Psoas muscle (tissue), 8 donors: Measurements from ENCODE around the gene TEKT2. TPM values are rescaled to one million over a fixed set of nuclear protein-coding genes. Genes with fewer than 3 reads are reported as not detected.
A peak's percentile ranks its signal among the peaks of the same experiment; 100 is the strongest.

Experiments used
- ATAC-seq, 4 donors: fragments of 200-7000 bp; cut with Tn5 transposase; one replicate each; pipeline ENCODE4 v1.9.1; 2020; ENCODE audit warnings: moderate library complexity in 3 of 4, mild to moderate bottlenecking in 2 of 4
- DNase-seq, 2 donors: peaks; one replicate each; pipeline ENCODE4 v3.0.0-alpha.2; 2020
- H3K27ac ChIP-seq: fragments of 200-600 bp; one replicate; pipeline ENCODE4 v1.8.0; 2022
- H3K27me3 ChIP-seq, 3 donors: fragments of 200-600 bp in 1 of 3; one replicate each; pipeline versions ENCODE4 v1.6.1 to v1.8.0; 2013 to 2022; ENCODE audit warnings: low read length in 2 of 3, mild to moderate bottlenecking in 2 of 3, moderate library complexity in 1 of 3; ENCODE audit not compliant: insufficient read depth in 3 of 3
- H3K36me3 ChIP-seq, 2 donors: fragments of 200-600 bp in 1 of 2; one replicate each; pipeline versions ENCODE4 v1.6.1 to v1.8.0; 2013 to 2022; ENCODE audit warnings: low read depth in 1 of 2, mild to moderate bottlenecking in 1 of 2, moderate library complexity in 1 of 2; ENCODE audit not compliant: insufficient read depth in 1 of 2
- H3K4me1 ChIP-seq: fragments of 200-600 bp; one replicate; pipeline ENCODE4 v1.8.0; 2022
- H3K4me3 ChIP-seq: fragments of 200-600 bp; one replicate; pipeline ENCODE4 v1.8.0; 2022; ENCODE audit warnings: mild to moderate bottlenecking
- H3K9me3 ChIP-seq: fragments of 200-600 bp; one replicate; pipeline ENCODE4 v1.8.0; 2022
- CTCF ChIP-seq: fragments of 200-600 bp; IDR thresholded peaks from one replicate; pipeline ENCODE4 v1.8.0; 2022; ENCODE audit warnings: antibody characterized with exemption
- WGBS, 3 donors: extraction: QIAGEN DNeasy Blood & Tissue Kit; methylation state at CpG; one replicate each; pipeline versions ENCODE4 v1.1.6 to v1.1.7; 2013; 5-methylcytosine and 5-hydroxymethylcytosine counted together
- intact Hi-C, 2 donors: fragments of 100-400 bp; cut with DNase I; formaldehyde crosslinking; loops; one replicate each; pipeline versions ENCODE4 v1.11.0 to v1.14.2; 2022
- polyA plus RNA-seq, 3 donors: library from polyadenylated mRNA; stranded (reverse); fragments of 200-250 nt; gene quantifications; one replicate each; pipeline ENCODE4 v1.2.3, GENCODE V29; 2013
- total RNA-seq, 4 donors: library from RNA; stranded (reverse); fragmentation: NEBNext Ultra II Directional in 2 of 4; extraction: Animal tissue kit (Norgen Biotek cat#: 25700) in 2 of 4; gene quantifications; one replicate each; pipeline versions ENCODE4 v1.2.1 to v1.2.4, GENCODE V29; 2021 to 2023
- donor health status: healthy with polysubstance abuse.
- donor health status: DM: no; HTN: no; CAD: no; lungs with moderate emphysema.
- donor health status: Bipolar disorder and iron deficiency.
- donor health status: healthy.
- donor health status: DM: yes; HTN: yes; CAD: no.
- donor health status: DM: no; HTN: no; CAD: no.
- donor health status: DM: no; HTN: no; CAD: no.
- donor health status: DM: yes; HTN: yes; CAD: no.

Gene TEKT2
- total and polyA plus RNA-seq, 7 donors = 0.03 to 0.04 TPM; not detected in 5

GRCh38 chr1:36133484-36133883 is 49.6 kb downstream of the TEKT2 start:
- H3K27me3 ChIP-seq = no peaks in the 10 kb centered on the region
- H3K27ac ChIP-seq = no peak overlapping the region
- intact Hi-C loops = no loop called here
- H3K4me3 ChIP-seq = no peak overlapping the region
- peaks cover 23% of the 10 kb centered on the region for H3K4me1 ChIP-seq
- no peaks in the 10 kb centered on the region for H3K9me3 ChIP-seq
- DNase-seq (peak in 1 of 2 donors; percentile 61), ATAC-seq (no peak)
- H3K36me3 ChIP-seq = peaks cover 2 to 23% of the 10 kb centered on the region in 2 donors
- TF ChIP-seq CTCF = no peak
- WGBS, 3 donors = 83 to 91% (median 84%) methylated on average over 3 of the region's 3 CpGs

- 61 to 64% (median 63%) methylated on average over 6 of the region's 6 CpGs for WGBS, 3 donors
- Histone ChIP-seq H3K4me1 (peaks cover 23% of the 10 kb centered on the region), H3K27me3 (no peaks in the 10 kb centered on the region), H3K36me3 (peaks cover 2 to 29% of the 10 kb centered on the region in 2 donors), H3K27ac (no peak overlapping the region), H3K9me3 (no peaks in the 10 kb centered on the region), H3K4me3 (no peak overlapping the region)
- intact Hi-C loops = loop anchor here in 1 of 2 donors (2.0 kb wide), 1 partner anchor 35 kb away; no protein-coding TSS in a partner anchor
- no peak for TF ChIP-seq CTCF
- ATAC-seq (no peak), DNase-seq (no peak)
Measured at GRCh38 chr1:36134031-36134430, 50.1 kb downstream of the TEKT2 start.

- WGBS, 3 donors = 54 to 63% (median 58%) methylated on average over 7 of the region's 7 CpGs
- H3K27me3 ChIP-seq = no peaks in the 10 kb centered on the region
- H3K4me3 ChIP-seq = no peak overlapping the region
- H3K36me3 ChIP-seq = peaks cover 2 to 36% of the 10 kb centered on the region in 2 donors
- intact Hi-C loops = loop anchor here (2.0 to 5.0 kb wide), 2 partner anchors 36 to 37 kb away; no protein-coding TSS in a partner anchor
- peaks cover 28% of the 10 kb centered on the region for H3K4me1 ChIP-seq
- DNase-seq (peak in 1 of 2 donors; percentile 58), ATAC-seq (peak; percentile 59 to 70 (median 66))
- TF ChIP-seq CTCF = peak; percentile 68
- H3K9me3 ChIP-seq = no peaks in the 10 kb centered on the region
- H3K27ac ChIP-seq = peak overlapping the region; percentile 82
Measured at GRCh38 chr1:36134505-36135329, 50.8 kb downstream of the TEKT2 start.

GRCh38 chr1:36135330-36135667 is 51.4 kb downstream of the TEKT2 start:
- no peak for TF ChIP-seq CTCF
- Histone ChIP-seq H3K9me3 (no peaks in the 10 kb centered on the region), H3K27ac (peak overlapping the region; percentile 82), H3K27me3 (no peaks in the 10 kb centered on the region), H3K4me1 (peaks cover 32% of the 10 kb centered on the region), H3K36me3 (peaks cover 2 to 40% of the 10 kb centered on the region in 2 donors), H3K4me3 (no peak overlapping the region)
- 53 to 60% (median 56%) methylated on average over 6 of the region's 6 CpGs for WGBS, 3 donors
- ATAC-seq = no peak
- DNase-seq = no peak
- intact Hi-C loops = loop anchor here (2.0 to 5.0 kb wide), 2 partner anchors 36 to 38 kb away; no protein-coding TSS in a partner anchor
